Colonic mucosa (tissue), 4 donors: Measurements from ENCODE around the gene AHI1. TPM values are rescaled to one million over a fixed set of nuclear protein-coding genes. Genes with fewer than 3 reads are reported as not detected.

Experiments
- DNase-seq: peaks from one replicate; pipeline ENCODE4 v3.0.0-alpha.2; 2020
- H3K27ac ChIP-seq: fragments of 200-600 bp; one replicate; pipeline ENCODE4 v1.8.0; 2021
- H3K27me3 ChIP-seq: fragments of 200-600 bp; one replicate; pipeline ENCODE4 v1.8.0; 2021
- H3K36me3 ChIP-seq: fragments of 200-600 bp; one replicate; pipeline ENCODE4 v1.8.0; 2021
- H3K4me1 ChIP-seq: fragments of 200-600 bp; one replicate; pipeline ENCODE4 v1.8.0; 2021; ENCODE audit warnings: mild to moderate bottlenecking
- H3K4me3 ChIP-seq: fragments of 200-600 bp; one replicate; pipeline ENCODE4 v1.8.0; 2021
- H3K9ac ChIP-seq, 2 donors: one replicate each; pipeline ENCODE4 v1.7.0; 2013; ENCODE audit warnings: control low read depth in 2 of 2, low read depth in 2 of 2, low read length in 2 of 2
- H3K9me3 ChIP-seq: fragments of 200-600 bp; one replicate; pipeline ENCODE4 v1.8.0; 2021
- CTCF ChIP-seq: fragments of 200-600 bp; IDR thresholded peaks from one replicate; pipeline ENCODE4 v1.8.0; 2022; ENCODE audit warnings: antibody characterized with exemption, mild to moderate bottlenecking
- intact Hi-C: fragments of 100-400 bp; cut with DNase I; formaldehyde crosslinking; loops from one replicate; pipeline ENCODE4 v1.14.1; 2022
- total RNA-seq, 2 donors: library from RNA; stranded (reverse); fragmentation: NEBNext Ultra II Directional in 1 of 2; extraction: Animal tissue kit (Norgen Biotek cat#: 25700) in 1 of 2; gene quantifications; one replicate each; pipeline ENCODE4 v1.2.1, GENCODE V29; 2021
- donor health status: healthy.
- donor health status: DM: no; HTN: no; CAD: no.
- donor health status: DM: no; HTN: no; CAD: no.

Gene AHI1
- total RNA-seq, 2 donors from 2014 or later = 21.0 to 25.5 TPM

- Histone ChIP-seq H3K9me3 (no peaks in the 10 kb centered on the region), H3K9ac (no peak overlapping the region), H3K36me3 (no peaks in the 10 kb centered on the region), H3K27ac (no peak overlapping the region), H3K4me1 (no peaks in the 10 kb centered on the region), H3K27me3 (no peaks in the 10 kb centered on the region), H3K4me3 (no peak overlapping the region)
- no peak for DNase-seq
- TF ChIP-seq CTCF = no peak
- intact Hi-C loops = no loop called here
These were observed 199.1 kb downstream of the AHI1 start for GRCh38 chr6:135298455-135298854.

GRCh38 chr6:135296715-135297114 is 200.8 kb downstream of the AHI1 start:
- Histone ChIP-seq H3K4me1 (no peaks in the 10 kb centered on the region), H3K27ac (no peak overlapping the region), H3K27me3 (no peaks in the 10 kb centered on the region), H3K9ac (no peak overlapping the region), H3K4me3 (no peak overlapping the region), H3K9me3 (no peaks in the 10 kb centered on the region), H3K36me3 (no peaks in the 10 kb centered on the region)
- no peak for TF ChIP-seq CTCF
- DNase-seq = no peak
- intact Hi-C loops = no loop called here

GRCh38 chr6:135295085-135295484 is 202.5 kb downstream of the AHI1 start:
- no peak for TF ChIP-seq CTCF
- intact Hi-C loops = no loop called here
- Histone ChIP-seq H3K36me3 (no peaks in the 10 kb centered on the region), H3K27ac (no peak overlapping the region), H3K27me3 (no peaks in the 10 kb centered on the region), H3K9ac (no peak overlapping the region), H3K9me3 (no peaks in the 10 kb centered on the region), H3K4me1 (no peaks in the 10 kb centered on the region), H3K4me3 (no peak overlapping the region)
- DNase-seq = no peak

GRCh38 chr6:135291288-135292076 is 206.1 kb downstream of the AHI1 start:
- no peak for TF ChIP-seq CTCF
- H3K36me3 ChIP-seq = no peaks in the 10 kb centered on the region
- DNase-seq = no peak
- no peaks in the 10 kb centered on the region for H3K9me3 ChIP-seq
- H3K27ac ChIP-seq = no peak overlapping the region
- H3K9ac ChIP-seq = no peak overlapping the region
- no peak overlapping the region for H3K4me3 ChIP-seq
- intact Hi-C loops = no loop called here
- H3K27me3 ChIP-seq = no peaks in the 10 kb centered on the region
- no peaks in the 10 kb centered on the region for H3K4me1 ChIP-seq

GRCh38 chr6:135289816-135290215 is 207.7 kb downstream of the AHI1 start:
- no peaks in the 10 kb centered on the region for H3K4me1 ChIP-seq
- no peak for DNase-seq
- H3K27me3 ChIP-seq = no peaks in the 10 kb centered on the region
- H3K9ac ChIP-seq = no peak overlapping the region
- intact Hi-C loops = no loop called here
- H3K4me3 ChIP-seq = no peak overlapping the region
- no peak overlapping the region for H3K27ac ChIP-seq
- no peaks in the 10 kb centered on the region for H3K36me3 ChIP-seq
- H3K9me3 ChIP-seq = no peaks in the 10 kb centered on the region
- no peak for TF ChIP-seq CTCF
